Measurements from ENCODE around the gene CHN1.
A peak's percentile ranks its signal among the peaks of the same experiment; 100 is the strongest.

The CHN1 gene

DNA sequence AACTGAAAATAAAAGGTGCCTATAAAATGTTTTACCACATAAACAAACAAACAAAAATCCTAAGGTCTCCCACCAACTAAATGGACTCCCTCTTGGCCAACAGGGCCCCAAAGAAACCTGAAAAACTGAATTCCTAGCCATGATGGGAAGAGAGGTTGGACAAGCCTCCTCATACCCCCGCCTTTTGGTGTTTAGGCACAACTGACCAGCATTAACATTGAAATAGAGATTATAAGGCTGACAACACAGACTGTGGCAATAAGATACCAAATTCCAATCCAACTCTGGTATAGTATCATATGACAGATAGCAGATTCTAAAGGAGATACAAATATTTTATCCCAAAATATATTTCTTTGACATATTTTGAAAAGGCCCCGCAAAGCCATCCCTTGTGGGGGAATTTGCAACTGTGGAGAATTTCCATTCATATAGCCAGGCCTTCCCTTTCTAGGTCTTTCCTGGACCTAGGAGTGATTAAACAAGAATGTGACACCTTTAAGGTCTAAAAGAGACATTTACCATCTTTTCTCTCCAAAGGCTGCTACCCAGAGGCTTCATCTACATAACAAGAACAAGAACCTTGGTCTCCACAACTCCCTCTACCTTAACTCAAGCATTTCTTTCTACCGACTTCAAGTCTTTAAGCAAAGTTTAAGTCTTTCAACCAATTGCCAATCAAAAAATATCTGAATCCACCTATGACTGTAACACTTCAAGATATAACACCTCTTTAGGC lies 80.0 kb downstream of the CHN1 start:
- DNase-seq (ENCODE audit: low read depth in 2 of 2) = no peak

DNA sequence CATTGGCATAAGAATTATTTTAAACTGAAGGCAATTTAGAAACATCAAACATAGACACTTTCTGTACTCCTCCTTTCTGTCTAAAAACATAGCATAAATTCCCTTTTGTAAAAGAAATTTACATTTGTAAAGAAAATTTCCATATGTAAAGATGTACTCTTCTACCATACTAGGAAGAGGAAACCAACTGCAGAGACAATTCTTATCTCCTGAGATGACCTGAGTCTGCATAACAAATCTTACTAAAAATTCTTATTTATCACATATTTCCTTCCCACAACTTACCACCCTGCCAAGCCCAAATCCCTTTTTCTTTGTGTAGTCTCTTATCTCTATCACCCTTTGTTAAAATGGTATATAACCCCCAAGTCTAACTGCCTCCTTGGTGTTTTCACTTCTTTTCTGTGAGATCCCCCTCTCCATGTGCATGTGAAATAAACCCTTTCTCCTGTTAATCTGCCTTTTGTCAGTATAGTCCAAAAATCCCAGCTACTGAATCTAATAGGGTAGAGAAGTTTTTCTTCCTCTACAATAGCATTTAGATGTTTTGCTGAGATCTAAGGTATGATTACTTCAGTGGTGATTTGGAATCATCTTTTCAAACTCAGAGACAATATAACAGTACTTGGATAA lies 81.0 kb downstream of the CHN1 start:
- DNase-seq (ENCODE audit: low read depth in 2 of 2) = no peak

DNA sequence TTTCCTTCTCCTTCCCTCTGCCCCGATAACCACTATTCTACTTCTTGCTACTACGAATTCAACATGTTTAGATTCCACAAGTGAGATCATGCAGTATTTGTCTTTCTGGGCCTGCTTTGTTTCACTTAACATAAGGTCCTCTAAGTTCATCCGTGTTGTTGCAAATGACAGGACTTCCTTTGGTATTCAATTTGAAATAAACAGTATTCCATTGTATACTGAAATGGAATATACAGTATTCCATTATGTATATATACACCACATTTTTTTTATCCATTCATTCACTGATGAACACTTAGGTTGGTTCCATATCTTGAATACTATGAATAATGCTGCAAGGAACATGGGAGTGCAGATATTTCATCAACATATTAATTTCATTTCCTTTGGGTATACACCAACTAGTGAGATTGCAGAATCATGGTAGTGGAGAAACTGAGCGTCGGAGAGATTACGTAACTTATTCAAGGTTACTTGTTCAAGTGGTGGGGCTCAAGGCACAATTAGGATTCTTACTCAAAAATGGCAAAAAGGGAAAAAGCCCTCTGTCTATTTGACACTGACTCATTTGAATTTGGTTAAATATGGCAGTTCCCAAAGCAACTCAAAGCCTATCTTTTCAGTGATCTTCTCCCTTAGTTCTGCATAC lies 85.1 kb downstream of the CHN1 start:
- DNase-seq (ENCODE audit: low read depth in 2 of 2) = no peak

DNA sequence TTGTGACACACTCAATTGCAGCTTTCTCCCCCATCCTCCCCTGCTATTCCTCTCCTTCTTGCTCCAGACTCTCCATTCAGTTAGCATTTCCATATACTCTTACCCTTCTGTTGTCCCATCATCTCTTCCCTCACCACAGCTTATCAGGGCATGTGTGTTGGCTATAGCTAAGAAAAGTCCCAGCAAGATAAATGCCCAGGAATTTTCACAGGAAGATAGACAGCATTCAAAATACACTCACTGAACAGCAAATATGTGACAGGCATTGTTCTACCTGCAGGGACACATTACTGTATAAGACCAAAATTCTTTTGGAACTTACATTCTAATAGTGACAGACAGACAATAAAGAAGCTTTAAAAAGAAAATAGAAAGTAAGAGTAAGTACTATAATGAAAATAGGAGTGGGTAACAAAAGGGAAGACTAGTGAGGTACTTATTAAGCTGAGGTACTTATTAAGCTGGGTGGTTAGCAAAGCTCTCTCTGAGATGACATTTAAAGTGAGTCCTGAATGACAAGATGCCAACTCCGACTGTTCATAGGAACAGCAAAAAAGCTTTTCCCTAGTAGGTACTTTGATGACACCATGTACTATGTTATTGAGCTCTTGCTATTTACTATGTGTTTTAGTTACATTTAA lies 86.2 kb downstream of the CHN1 start:
- DNase-seq (ENCODE audit: low read depth in 2 of 2) = no peak

DNA sequence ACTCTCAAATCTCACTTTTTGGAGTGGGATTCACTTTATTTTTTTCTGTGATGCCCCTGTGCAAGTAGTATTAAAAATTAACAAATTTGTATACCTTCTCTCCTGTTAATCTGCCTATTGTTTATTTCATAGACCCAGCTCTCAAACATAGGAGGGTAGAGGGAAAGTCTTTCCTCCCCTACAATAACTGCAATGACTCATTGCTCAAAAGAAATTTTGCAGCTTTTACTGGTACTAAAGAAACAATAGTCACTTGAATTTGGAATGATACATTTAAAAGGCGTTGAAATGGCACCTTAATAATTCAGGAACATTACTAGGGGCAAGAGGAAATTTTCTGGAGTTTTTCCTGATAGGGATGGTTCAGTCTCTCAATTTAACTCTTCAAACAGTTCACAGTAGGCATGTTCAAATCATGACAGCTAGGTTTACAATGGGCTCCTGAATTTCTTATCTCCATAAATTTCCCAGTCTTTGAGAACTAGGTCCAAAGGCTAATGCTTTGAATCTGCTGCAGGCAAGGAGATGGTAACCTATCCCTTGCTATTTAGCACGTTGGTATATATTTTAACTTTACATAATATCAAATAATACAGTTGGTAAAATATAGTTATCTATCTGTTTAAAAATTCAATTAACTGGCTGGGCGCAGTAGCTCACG lies 88.8 kb downstream of the CHN1 start:
- DNase-seq (ENCODE audit: low read depth in 2 of 2) = no peak

DNA sequence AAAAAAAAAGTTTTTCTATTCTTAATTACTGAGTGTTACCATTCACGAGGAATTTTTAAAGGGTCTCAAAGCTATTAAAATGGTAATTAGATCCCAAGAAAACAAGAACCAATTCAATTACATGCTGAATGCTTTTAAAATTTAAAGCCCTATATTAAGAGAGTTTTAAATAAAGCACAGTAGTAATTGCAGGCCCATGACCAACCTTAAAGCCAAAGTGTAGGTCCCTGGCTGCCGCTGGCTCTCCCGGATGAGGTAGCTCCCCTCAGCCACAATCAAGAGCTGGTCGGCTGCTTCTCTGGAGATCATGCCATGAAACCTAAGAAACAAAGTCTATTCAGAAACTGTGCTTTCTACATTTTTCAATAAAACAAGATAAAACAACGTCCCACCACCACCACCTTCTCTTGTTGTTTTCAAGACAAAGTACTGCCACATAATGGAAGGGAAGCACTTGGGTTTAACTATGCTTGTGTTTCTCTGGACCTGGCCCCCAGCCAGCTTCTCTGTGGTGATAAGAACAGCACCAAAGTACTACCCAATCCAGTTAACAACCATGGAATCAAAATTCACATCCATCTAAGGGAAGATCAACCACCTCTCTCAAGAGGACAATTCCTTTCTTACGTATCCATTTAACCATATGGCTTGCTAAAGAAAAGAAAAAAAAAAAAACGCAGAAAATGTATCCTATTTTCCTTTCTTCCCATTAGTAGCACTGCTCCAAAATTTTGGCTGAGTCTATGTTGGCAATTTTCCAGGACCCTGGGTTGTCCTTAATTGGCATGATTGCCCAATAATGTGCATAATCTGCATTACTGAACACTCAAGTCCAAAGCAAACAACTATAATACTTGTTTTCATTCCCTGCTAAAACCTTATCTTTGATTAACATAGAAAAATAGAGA lies 90.1 kb downstream of the CHN1 start:
- no peak for DNase-seq (ENCODE audit: low read depth in 2 of 2)

DNA sequence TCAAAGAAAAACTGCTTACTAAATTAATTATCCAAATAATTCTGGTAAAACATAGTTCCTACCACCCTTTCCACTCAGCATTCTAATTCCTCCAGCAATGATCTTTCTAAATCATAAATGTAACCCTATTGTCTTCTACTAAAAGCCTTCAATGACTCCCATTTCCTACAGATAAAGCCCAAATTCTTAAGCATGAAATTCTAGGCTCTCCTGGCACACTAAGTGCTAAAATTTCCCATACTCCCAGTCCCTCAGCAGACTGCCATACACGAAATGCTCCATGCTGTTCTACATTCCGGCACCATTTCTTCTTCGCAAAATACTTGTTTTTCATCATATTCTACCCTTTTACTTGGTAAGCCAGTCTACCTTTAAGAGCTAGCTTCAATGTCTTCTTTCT lies 96.9 kb downstream of the CHN1 start:
- DNase-seq (ENCODE audit: low read depth in 2 of 2) = no peak

DNA sequence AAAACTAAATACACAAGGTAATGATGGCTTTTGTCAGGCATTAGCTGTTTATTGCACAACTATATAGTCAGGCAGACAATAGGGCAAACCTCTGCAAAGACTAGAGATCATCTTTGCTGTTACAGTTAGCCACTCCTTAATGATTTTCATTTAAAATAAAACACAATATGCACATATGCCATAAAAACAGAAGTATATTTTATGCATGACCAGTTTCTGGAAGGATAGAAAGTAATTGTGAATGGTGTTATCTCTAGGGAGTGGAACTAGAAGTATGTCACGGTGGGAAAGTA lies 102.0 kb downstream of the CHN1 start:
- DNase-seq (ENCODE audit: low read depth in 2 of 2) = no peak

DNA sequence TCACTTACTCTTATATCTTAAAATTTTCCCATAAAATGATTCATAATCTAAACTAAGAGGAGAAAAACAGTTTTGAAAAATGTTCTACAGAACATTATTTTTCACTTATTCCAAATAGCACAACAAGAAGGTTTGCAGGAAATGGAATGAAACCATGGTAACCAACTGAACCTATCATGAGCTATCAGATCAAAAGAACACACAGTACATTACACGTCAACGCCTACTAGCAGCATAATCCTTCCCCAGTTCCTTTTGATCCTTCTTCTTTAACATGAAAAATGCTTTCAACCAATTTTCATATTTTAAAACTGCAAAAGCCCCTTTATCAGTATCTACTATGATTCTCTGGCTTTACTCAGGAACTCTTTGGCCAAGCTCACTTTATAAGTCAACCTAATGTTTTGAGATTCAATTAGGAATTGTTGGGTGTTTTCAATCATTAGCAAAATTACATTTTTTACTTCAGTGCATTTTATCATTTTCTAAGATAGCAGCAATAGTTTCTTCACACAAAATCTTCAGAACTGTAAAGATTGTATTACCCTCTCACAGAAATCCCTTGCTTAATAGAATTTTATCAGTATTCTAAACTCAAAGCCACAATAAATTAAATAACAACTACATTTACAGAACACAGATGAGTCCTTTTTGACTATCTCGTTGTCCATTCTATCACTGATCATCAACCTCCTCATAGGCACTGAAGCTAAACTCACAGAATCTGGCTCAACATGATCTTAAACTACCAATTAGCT lies 102.5 kb downstream of the CHN1 start:
- no peak for DNase-seq (ENCODE audit: low read depth in 2 of 2)

DNA sequence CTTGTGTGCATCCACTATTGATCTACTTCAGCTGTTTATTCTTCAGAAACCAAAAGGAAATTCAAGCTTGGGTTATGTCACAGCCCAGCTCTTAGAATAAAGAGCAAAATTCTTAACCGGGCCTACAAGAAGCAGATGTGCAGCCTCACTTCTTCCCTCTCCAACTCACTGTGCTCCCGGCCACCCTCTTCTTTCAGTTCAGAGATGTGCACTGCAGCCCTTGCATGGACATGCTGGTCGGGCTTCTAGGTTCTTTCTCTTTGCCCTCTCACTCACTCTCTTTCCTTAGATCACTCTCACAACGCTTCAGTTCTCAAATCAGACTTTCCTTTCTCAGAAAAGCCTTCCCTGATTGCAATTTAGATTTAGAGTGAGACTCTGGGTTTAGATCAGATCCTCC lies 104.1 kb downstream of the CHN1 start:
- DNase-seq (ENCODE audit: low read depth in 2 of 2) = peak; percentile 1

DNA sequence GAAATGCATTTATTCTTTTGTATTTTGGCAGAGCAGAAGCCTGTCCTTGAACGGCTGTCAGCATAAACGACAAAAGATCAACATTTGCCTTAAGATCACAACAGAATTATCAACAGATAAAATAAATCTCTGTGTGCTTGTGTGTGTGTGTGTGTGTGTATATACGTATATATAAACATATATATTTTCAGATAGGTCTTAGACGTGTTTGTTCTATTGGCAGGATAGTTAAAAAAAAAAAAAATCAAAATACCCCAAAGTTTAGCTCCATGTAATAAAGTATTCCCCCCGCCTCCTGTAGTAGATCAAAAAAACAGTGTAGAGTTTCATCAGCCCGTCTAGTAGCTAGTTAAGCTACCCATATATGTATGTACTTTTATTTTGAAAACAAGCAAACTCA lies 107.9 kb downstream of the CHN1 start:
- no peak for DNase-seq (ENCODE audit: low read depth in 2 of 2)

DNA sequence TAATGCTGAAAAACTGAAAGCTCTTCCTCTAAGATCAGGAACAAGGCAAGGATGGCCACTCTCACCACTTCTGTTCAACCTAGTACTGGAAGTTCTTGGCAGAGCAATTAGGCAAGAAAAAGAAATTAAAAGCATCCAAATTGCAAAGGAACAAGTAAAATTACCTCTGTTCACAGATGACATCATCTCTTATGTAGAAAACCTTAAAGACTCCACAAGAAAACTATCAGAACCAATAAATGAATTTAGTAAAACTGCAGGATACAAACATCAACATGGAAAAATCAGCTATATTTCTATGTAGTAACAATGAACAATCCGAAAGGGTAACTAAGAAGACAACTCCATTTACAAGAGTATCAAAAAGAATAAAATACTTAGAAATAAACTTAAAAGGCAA lies 112.2 kb downstream of the CHN1 start:
- no peak for DNase-seq (ENCODE audit: low read depth in 2 of 2)

DNA sequence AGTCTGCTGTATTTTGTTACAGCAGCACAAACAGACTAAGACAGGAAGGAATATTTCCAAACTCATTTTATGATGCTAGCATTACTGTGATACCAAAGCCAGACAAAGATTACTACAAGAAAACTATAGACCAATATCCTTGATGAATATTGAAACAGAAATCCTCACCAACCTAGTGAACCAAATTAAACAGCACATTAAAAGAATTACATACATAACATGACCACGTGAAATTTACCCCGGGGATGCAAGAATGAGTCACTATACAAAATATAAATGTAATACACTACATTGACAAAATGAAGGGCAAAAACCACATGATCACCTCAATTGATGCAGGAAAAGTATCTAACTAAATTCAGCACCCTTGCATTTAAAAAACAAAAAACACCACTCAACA lies 112.6 kb downstream of the CHN1 start:
- DNase-seq (ENCODE audit: low read depth in 2 of 2) = no peak

DNA sequence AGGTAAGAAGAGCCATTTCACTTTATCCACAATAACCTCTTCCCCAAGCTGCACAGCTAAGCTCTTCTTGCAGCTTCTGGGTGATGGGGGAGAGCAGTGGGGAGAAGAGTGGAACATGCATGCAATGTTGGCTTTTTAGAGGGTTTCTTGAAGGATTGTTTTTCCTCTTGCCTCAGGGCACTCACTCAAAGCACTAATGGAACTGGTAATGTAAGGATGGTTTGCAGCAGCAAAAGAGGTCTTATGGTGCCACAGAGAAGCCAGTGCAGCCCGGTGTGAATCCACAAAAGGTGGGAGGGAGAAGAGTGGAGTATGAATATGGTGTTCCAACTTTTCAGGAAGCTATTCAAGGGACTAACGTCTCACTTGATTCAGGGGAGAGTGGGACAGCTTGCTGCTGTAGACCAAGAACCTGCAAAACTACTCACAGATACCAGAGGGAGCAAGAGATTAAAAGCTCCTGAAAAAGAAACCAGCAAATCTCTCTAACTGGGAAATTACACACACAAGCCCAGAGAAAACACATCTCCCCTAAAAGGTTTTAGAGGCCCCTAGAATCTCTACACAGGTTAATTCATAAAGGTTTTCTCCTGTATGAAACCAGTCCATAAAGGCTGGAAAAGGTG lies 116.4 kb downstream of the CHN1 start:
- no peak for DNase-seq (ENCODE audit: low read depth in 2 of 2)

DNA sequence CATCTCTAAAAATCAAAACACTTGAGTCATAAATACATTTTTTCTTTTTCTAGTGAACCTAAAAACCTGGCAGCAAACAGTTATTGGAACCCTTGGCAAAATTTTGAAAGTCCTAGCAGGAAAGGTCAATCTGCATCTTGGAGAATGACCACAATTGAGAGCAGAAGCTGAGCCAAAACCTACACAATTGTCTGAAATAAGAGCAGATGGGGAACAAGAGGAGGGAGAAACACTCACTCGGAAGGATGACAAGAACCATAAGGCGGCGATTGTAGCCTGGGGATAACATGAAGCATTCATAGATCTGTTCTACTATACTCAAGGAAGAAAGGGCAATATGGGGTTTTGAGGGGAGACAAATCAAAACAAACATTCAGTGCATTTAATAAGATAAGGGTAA lies 117.0 kb downstream of the CHN1 start:
- no peak for DNase-seq (ENCODE audit: low read depth in 2 of 2)

DNA sequence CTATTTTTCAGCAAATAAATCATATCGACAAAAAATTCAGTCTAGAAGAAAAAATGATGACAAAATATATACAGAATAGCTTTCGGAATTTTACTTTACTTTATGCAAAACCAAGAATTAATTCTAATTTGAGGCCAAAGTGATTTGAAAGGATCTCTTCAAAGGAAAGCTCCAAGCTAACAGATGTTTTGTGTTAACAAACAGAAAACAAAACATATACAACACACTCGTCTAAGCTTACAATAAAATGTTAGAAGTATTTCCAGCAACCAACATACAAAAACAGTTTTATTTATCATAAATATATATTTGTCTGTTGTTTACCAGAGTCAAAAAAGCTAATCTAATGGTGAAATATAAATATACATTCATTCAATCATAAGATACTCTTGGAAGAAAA lies 122.8 kb downstream of the CHN1 start:
- DNase-seq (ENCODE audit: low read depth in 2 of 2) = no peak

DNA sequence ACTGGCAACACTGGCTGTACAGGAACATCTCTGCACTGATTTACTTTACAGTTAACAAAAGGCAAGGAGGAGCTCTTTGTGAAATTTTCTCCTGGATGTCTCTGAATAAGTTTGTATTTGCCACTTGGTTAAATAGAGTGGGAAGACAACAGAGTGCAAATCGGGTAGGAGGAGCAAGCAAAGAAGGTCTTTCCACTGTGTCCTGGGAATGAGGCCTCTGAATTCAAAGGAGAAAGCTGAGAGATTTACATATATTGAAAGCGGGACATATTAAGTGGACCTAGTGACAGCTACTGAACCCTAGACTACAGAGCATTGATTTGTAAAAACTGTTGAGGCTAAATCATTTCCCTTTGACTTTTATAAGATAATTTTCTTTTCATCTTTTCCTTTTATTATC lies 123.5 kb downstream of the CHN1 start:
- DNase-seq (ENCODE audit: low read depth in 2 of 2) = no peak

DNA sequence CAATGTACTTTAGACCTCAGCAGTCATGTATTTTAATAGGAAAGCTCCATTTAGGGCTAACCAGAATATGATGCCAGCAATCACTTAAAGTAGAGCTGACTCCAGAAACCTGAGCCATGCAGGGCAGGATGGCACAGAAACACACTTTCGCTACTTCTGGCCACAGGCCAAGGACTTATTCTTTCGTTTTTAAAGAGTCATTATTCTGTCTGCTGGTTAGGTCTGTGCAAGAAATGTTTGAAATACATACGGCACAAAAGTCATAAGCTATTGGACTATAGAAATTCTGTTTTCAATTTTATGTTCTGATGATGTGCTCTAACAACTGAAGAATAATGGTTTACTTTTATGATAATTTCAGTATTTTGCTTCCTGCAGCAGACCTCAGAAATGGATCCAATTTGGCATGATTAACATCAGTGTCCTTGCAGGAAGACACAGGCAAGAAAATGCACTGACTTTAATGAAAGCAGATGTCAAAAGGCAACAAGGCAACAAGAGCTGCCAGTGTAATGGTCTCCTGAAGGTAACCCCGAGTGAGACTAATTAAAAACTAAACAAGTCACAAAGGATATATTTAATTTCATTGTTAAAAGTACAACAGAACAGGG lies 126.5 kb downstream of the CHN1 start:
- DNase-seq (ENCODE audit: low read depth in 2 of 2) = no peak

DNA sequence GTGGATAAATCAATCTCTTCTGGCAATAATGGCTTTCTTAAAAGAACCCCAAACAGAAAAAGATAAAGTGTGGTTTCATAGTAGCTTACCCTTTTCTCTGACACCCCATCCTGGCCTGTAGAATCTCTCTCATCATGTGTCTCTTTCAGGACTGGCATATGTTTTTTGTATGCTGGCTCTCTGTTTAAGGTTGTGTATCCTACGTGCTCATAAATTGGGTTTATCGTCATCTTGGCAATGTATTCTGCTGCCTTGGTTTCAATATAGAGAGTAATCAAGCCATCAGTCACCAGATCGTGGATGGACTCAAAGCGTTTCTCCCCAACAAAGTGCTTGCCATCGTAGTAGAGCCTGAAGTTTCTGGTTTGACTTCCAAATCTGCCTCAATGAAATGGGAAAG lies 127.4 kb downstream of the CHN1 start:
- no peak for DNase-seq (ENCODE audit: low read depth in 2 of 2)

DNA sequence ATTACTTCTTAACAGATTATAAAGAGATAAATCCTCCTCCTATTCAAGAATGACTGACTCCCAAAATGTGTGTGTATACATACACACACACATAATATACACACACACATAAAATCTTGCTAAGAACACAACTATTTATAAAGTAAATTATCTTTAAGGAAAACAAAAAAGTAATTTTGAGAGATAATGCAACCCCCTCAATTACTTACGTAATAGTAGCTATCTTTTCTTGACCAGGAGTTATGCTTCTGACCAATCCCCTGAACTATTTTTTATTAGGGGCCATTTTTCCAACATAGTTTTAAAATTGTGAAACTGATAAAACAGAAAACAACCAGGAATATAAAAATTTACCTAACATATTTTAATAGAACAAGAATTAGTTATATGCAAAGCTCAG lies 127.9 kb downstream of the CHN1 start:
- DNase-seq (ENCODE audit: low read depth in 2 of 2) = no peak

Measured in stimulated activated CD4-positive, alpha-beta T cell treated with anti-CD3 and anti-CD28 coated beads, Interleukin-4, amount 100 ng/mL, for 48 hours (primary cell).